Endodermal cell (in vitro differentiated cells): ENCODE measurements around the gene CFAP251. TPM values are rescaled to one million over a fixed set of nuclear protein-coding genes. Genes with fewer than 3 reads are reported as not detected.

Source experiments
- DNase-seq: peaks from one replicate; pipeline ENCODE4 v3.0.0-alpha.2; 2017
- H3K27ac ChIP-seq: 2 replicates; pipeline ENCODE4 v1.5.1; 2013; ENCODE audit warnings: mild to moderate bottlenecking, low read depth, low read length, moderate library complexity
- H3K27me3 ChIP-seq: 2 replicates; pipeline ENCODE4 v1.6.1; 2013; ENCODE audit warnings: mild to moderate bottlenecking, low read length, moderate library complexity; ENCODE audit not compliant: insufficient read depth, control insufficient read depth, poor library complexity, severe bottlenecking
- H3K36me3 ChIP-seq: 2 replicates; pipeline ENCODE4 v1.7.0; 2013; ENCODE audit warnings: mild to moderate bottlenecking, low read length, moderate library complexity; ENCODE audit not compliant: control insufficient read depth, insufficient read depth
- H3K4me1 ChIP-seq: one replicate; pipeline ENCODE4 v1.7.0; 2013; ENCODE audit warnings: low read length; ENCODE audit not compliant: control insufficient read depth, insufficient read depth
- H3K4me3 ChIP-seq: 2 replicates; pipeline ENCODE4 v1.5.1; 2013; ENCODE audit warnings: mild to moderate bottlenecking, low read length, moderate library complexity
- H3K9ac ChIP-seq: 2 replicates; pipeline ENCODE4 v1.6.1; 2013; ENCODE audit warnings: mild to moderate bottlenecking, low read length, moderate library complexity; ENCODE audit not compliant: poor library complexity, severe bottlenecking; ENCODE audit errors: extremely low read depth
- H3K9me3 ChIP-seq: 2 replicates; pipeline ENCODE4 v1.6.1; 2013; ENCODE audit warnings: mild to moderate bottlenecking, low read length, moderate library complexity; ENCODE audit not compliant: control insufficient read depth
- H3K27ac Mint-ChIP-seq: 2 replicates; pipeline ENCODE4 v1.8.0; 2020; ENCODE audit warnings: mixed read lengths
- H3K27me3 Mint-ChIP-seq: 2 replicates; pipeline ENCODE4 v1.8.0; 2021; ENCODE audit warnings: mild to moderate bottlenecking, mixed read lengths; ENCODE audit not compliant: insufficient read depth
- H3K36me3 Mint-ChIP-seq: 2 replicates; pipeline ENCODE4 v1.8.0; 2020; ENCODE audit warnings: low read depth, mixed read lengths
- H3K4me1 Mint-ChIP-seq: 2 replicates; pipeline ENCODE4 v1.8.0; 2020; ENCODE audit warnings: mixed read lengths
- H3K4me3 Mint-ChIP-seq: 2 replicates; pipeline ENCODE4 v1.8.0; 2020; ENCODE audit warnings: mild to moderate bottlenecking, moderate library complexity, mixed read lengths
- H3K9me3 Mint-ChIP-seq: 2 replicates; pipeline ENCODE4 v1.8.0; 2020; ENCODE audit warnings: mild to moderate bottlenecking, mixed read lengths
- WGBS, 2 experiments: methylation state at CpG; one replicate each; pipeline versions ENCODE4 v1.1.5 to v1.1.7; 2013; ENCODE audit warnings: missing lambda C conversion rate in 2 of 2, mixed read lengths in 1 of 2; ENCODE audit not compliant: insufficient coverage in 1 of 2, insufficient read length in 1 of 2; 5-methylcytosine and 5-hydroxymethylcytosine counted together
- total RNA-seq, 2 donors: library from RNA; stranded (reverse); fragmentation: NEBNext Ultra II Directional in 1 of 2; extraction: Animal tissue kit (Norgen Biotek cat#: 25700) in 1 of 2; gene quantifications; 2 replicates in 1 of 2; 3 replicates in 1 of 2; pipeline ENCODE4 v1.2.1, GENCODE V29; 2021
- TF ChIP-seq, protein P1 (sequence below): fragments of 200-600 bp; sonication (generic); conservative IDR thresholded peaks from 2 replicates; pipeline ENCODE4 v1.5.0; 2021; ENCODE audit warnings: antibody characterized with exemption, mild to moderate bottlenecking

Gene CFAP251
- total RNA-seq, 2 donors from 2014 or later: 3.4 to 11.2 TPM

DNA sequence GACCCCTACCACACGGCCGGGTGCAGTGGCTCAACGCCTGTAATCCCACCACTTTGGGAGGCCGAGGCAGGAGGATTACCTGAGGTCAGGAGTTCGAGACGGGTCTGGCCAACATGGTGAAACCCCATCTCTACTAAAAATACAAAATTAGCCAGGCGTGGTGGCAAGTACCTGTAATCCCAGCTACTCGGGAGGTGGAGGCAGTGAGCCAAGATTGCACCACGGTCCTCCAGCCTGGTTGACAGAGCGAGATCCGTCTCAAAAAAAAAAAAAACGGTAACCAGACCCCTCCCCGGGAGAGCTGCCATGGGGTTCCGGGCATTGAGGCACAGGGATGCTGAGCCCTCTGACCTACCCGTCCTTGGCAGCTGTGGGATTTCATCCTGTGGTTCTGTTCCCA is 125.1 kb downstream of the CFAP251 start:
- WGBS, 2 experiments: 91 to 99% methylated on average over 11 to 15 of the region's 15 CpGs
- Mint-ChIP-seq H3K4me3 (no peak overlapping the region), H3K27me3 (no peaks in the 10 kb centered on the region), H3K4me1 (no peaks in the 10 kb centered on the region), H3K27ac (no peak overlapping the region), H3K9me3 (no peaks in the 10 kb centered on the region), H3K36me3 (peaks cover 64% of the 10 kb centered on the region)
- DNase-seq: no peak
- no peak overlapping the region for H3K27ac ChIP-seq
- TF ChIP-seq, protein P1, sequence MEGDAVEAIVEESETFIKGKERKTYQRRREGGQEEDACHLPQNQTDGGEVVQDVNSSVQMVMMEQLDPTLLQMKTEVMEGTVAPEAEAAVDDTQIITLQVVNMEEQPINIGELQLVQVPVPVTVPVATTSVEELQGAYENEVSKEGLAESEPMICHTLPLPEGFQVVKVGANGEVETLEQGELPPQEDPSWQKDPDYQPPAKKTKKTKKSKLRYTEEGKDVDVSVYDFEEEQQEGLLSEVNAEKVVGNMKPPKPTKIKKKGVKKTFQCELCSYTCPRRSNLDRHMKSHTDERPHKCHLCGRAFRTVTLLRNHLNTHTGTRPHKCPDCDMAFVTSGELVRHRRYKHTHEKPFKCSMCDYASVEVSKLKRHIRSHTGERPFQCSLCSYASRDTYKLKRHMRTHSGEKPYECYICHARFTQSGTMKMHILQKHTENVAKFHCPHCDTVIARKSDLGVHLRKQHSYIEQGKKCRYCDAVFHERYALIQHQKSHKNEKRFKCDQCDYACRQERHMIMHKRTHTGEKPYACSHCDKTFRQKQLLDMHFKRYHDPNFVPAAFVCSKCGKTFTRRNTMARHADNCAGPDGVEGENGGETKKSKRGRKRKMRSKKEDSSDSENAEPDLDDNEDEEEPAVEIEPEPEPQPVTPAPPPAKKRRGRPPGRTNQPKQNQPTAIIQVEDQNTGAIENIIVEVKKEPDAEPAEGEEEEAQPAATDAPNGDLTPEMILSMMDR: no peak
- H3K36me3 ChIP-seq: peaks cover 46% of the 10 kb centered on the region
- no peak overlapping the region for H3K9ac ChIP-seq
- H3K9me3 ChIP-seq: no peaks in the 10 kb centered on the region
- H3K27me3 ChIP-seq: no peaks in the 10 kb centered on the region
- no peaks in the 10 kb centered on the region for H3K4me1 ChIP-seq
- no peak overlapping the region for H3K4me3 ChIP-seq

GRCh38 chr12:122045262-122045661 is 126.9 kb downstream of the CFAP251 start:
- no peak for DNase-seq
- no peak overlapping the region for H3K27ac Mint-ChIP-seq
- Histone ChIP-seq H3K9ac (no peak overlapping the region), H3K9me3 (no peaks in the 10 kb centered on the region), H3K36me3 (peaks cover 47% of the 10 kb centered on the region), H3K27me3 (no peaks in the 10 kb centered on the region), H3K4me3 (no peak overlapping the region), H3K27ac (no peak overlapping the region), H3K4me1 (no peaks in the 10 kb centered on the region)
- H3K4me3 Mint-ChIP-seq: no peak overlapping the region
- WGBS, 2 experiments: 89 to 93% methylated on average over 4 to 7 of the region's 7 CpGs
- no peaks in the 10 kb centered on the region for H3K4me1 Mint-ChIP-seq
- TF ChIP-seq, protein P1: no peak
- H3K27me3 Mint-ChIP-seq: no peaks in the 10 kb centered on the region
- H3K36me3 Mint-ChIP-seq: peaks cover 60% of the 10 kb centered on the region
- no peaks in the 10 kb centered on the region for H3K9me3 Mint-ChIP-seq

DNA sequence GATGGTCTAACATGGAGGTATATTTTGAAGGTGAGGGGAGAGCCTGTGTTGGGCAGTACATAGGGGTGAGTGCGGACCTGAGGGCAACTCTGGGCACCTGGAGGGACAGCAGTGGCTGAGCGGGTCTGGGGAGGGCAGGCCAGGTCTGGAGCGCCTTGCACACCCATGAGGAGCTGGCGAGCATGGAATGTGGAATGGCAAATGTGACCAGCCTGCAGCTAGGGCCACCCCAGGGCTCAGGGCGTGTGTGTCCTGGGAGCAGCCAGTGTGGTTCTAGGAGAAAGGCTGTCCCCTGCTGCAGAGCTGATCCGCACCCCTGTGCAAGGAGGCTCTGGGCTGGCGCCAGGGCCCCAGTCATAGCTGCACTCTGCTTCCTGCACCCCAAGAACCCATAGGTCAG is 127.8 kb downstream of the CFAP251 start:
- no peak overlapping the region for H3K4me3 ChIP-seq
- TF ChIP-seq, protein P1: no peak
- peak overlapping the region; percentile 48 for H3K27ac Mint-ChIP-seq
- H3K9me3 Mint-ChIP-seq: no peaks in the 10 kb centered on the region
- H3K27ac ChIP-seq: no peak overlapping the region
- peaks cover 52% of the 10 kb centered on the region for H3K36me3 Mint-ChIP-seq
- WGBS, 2 experiments: 84 to 88% methylated on average over 4 to 7 of the region's 7 CpGs
- no peak overlapping the region for H3K9ac ChIP-seq
- no peak overlapping the region for H3K4me3 Mint-ChIP-seq
- no peaks in the 10 kb centered on the region for H3K4me1 Mint-ChIP-seq
- no peaks in the 10 kb centered on the region for H3K9me3 ChIP-seq
- H3K36me3 ChIP-seq: peaks cover 43% of the 10 kb centered on the region
- H3K4me1 ChIP-seq: no peaks in the 10 kb centered on the region
- H3K27me3 Mint-ChIP-seq: no peaks in the 10 kb centered on the region
- DNase-seq: no peak
- H3K27me3 ChIP-seq: no peaks in the 10 kb centered on the region
